ENCODE measurements around the gene OR2AG1.

The OR2AG1 gene

DNA sequence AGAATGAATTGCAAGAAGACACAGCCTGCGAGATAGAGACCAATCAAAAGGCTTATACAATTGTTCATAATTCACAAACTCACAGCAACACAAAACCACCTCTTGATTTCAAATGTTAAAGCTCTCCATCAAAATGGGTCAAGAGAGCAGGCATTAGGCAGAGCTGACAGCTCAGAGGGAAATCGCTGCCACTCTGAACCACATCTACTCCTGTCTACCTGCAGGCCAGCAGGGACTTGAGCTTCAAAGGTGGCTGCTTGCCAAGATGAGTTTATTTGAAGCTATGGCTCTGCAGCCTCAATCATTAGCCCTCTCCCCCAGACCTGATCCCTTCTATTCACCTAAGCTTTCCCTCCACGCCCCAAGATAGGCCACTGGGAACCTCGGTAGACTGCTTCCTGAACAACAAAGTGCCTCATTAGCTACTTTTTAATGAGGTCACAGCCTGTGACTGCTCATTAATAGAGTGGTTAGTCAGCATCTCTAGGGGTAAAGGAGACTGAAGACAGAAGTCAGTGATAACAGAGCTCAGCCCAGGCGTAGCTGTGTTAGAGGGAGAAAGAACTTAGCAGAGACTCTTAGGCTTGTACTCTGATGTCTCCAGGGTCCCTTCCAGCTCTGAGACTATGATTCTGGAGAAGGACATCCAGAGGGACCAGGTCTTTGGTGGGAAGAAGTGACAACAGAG is 41.5 kb downstream of the OR2AG1 start:
- no peak for DNase-seq
- TF ChIP-seq POLR2A (IDR thresholded peaks at IDR 0.05; ENCODE audit: low read length) (no peak), GATA1 (IDR thresholded peaks at IDR 0.05; ENCODE audit: low read depth, low read length) (no peak)

DNA sequence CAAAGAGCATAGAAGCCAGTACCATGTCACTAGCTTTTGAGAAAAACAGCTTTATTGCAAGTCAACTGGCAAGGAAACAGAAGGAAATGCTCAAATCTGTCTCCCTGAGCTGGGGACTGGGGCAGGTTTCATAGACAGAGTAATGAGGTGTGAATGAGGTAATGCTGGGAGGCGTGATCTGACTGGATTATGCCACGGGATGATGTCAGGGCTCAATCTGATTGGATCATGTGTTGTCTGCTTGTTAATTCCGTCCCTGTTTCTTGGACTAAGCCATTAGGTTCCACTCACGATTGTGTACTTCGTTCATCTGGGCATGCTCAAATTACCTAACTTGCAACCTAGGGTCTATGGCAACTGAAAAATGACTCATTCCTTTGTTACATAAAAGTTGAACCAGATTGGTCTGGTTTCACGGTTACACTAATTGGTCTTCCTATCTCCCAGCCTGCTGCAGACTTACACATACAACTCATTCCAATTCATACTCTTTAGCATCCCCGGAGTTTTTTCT is 42.5 kb downstream of the OR2AG1 start:
- no peak for DNase-seq

GRCh38 chr11:6828103-6828502 is 45.3 kb downstream of the OR2AG1 start:
- TF ChIP-seq POLR2A (IDR thresholded peaks at IDR 0.05; ENCODE audit: low read length) (no peak), GATA1 (IDR thresholded peaks at IDR 0.05; ENCODE audit: low read depth, low read length) (no peak)
- DNase-seq: no peak

More for the DNA sequence above, 42.5 kb downstream of the OR2AG1 start:
- no peak for TF ChIP-seq POLR2A (IDR thresholded peaks at IDR 0.05; ENCODE audit: low read length)
- TF ChIP-seq GATA1 (IDR thresholded peaks at IDR 0.05; ENCODE audit: low read depth, low read length): no peak

DNA sequence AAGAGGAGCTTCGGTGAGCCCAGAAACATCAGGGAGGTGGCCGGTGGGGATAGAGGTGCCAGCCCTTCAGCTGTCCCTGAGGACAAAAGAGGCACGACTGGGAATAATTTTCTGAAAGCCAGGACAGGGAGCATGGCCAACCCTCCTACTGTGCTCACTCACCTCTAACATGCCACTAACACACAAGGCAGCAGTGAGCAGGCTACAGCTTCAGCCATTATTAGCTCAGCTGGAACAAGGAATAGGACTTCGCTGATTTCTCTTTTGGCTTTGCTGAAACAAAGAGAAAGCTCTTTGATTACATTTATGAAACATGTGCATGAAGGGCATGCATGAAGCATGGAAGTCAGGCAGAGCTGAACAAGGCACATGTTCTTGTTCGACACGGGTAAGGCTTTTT is 50.5 kb downstream of the OR2AG1 start:
- TF ChIP-seq GATA1 (IDR thresholded peaks at IDR 0.05; ENCODE audit: low read depth, low read length) (no peak), POLR2A (IDR thresholded peaks at IDR 0.05; ENCODE audit: low read length) (no peak)
- DNase-seq: no peak

DNA sequence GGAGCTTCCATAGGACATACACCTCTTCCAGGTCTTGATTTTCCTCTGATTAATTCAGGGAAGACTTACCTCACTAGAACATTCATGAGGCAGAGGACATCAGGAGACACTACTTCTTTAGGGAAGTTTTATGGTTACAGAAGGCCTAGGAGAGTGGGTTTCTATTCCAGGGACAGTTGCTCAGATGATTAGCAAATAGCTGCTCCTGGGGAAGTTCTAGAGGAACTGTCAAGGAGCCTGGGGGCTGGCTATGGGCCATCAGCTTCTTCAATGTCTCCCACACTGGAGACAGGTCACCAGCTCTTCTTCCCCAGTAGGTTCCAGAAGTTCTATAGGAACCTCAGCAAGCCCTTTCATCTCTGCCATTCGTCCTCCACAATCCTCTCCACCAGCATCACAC is 51.2 kb downstream of the OR2AG1 start:
- DNase-seq: no peak

More for the DNA sequence above, 51.2 kb downstream of the OR2AG1 start:
- TF ChIP-seq GATA1 (IDR thresholded peaks at IDR 0.05; ENCODE audit: low read depth, low read length): no peak
- no peak for TF ChIP-seq POLR2A (IDR thresholded peaks at IDR 0.05; ENCODE audit: low read length)
